Stimulated activated CD4-positive, alpha-beta T cell treated with anti-CD3 and anti-CD28 coated beads, Interleukin-12 subunit alpha, Interleukin-12 subunit beta, amount 100 ng/mL, for 4 hours (primary cell): ENCODE data around the gene NRCAM.

Experiments
- DNase-seq: peaks from one replicate; pipeline ENCODE4 v3.0.0-alpha.2; 2020

NRCAM gene

DNA sequence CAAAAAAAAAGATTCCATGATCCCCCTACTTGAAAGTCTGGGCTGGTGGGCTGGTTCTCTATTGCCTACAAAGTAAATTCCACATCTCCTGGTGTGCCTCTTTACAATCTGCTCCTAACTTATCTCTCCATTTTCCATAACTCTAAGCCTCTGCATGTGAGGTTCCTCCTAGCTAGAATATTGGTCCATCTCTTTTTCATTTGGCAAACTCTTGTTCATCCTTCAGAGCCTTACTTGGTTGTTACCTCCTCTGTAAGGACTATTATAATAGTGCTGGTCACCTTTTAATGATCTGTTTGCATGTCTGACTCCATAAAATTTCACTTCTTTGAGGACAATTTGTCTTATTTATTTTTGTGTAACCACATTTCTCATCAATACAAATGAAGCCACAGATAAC is 1.6 kb upstream of the NRCAM start:
- no peak for DNase-seq

DNA sequence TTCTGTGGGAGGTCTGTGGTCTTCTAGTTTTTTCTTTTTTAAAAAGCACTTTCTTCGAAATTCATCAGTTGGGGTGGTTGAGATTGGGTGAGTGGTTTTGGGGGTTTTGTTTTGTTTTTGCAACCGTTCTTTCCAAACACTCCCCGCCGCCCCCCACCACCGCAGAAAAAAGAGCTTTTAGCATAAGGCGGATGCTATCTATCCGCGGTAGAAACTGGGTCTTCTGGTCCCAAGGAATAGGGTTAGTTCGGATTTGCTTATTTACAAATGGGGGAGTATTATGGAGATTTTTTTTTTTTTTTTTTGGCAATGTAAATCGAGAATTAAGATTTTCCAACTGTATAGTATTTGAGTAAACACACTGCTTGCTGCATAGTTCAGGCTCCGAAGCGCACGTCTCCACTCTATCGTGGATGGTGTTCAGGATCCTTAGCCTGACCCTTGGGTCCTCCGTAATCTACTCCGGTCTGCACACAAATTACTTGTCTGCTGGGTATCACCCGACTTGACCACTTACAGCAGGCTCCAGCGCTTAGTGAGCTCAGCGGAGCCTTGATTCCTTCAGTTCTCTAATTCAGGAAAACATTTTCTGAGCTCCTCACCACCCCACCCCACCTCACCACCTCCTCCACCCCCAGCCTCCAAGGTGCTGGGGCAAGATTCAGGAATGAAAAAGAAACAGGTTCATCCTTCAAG is 757 bp upstream of the NRCAM start:
- DNase-seq, result no peak

DNA sequence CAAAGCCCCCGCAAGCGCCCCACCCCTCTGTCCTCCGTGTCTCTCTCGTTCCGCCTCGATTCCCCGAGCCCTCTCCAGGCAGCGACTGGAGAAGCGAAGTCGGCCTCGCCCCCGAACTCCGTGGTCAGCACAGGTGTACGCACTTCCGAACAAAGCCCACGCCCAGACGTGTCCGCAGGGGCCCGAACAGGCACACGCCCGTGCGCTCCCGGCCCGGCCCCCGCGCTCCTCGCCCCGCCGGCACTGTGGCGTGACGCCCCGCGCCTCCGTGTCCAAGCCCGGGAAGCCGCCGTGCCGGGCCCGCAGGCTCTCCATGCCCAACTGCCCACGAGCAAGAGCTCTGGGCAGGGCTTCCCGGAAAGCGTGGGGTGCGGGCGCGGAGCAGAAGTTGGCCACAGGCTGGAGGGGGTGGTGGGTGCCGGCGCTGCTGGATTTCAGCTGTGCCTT is 662 bp downstream of the NRCAM start:
- DNase-seq, result no peak

DNA sequence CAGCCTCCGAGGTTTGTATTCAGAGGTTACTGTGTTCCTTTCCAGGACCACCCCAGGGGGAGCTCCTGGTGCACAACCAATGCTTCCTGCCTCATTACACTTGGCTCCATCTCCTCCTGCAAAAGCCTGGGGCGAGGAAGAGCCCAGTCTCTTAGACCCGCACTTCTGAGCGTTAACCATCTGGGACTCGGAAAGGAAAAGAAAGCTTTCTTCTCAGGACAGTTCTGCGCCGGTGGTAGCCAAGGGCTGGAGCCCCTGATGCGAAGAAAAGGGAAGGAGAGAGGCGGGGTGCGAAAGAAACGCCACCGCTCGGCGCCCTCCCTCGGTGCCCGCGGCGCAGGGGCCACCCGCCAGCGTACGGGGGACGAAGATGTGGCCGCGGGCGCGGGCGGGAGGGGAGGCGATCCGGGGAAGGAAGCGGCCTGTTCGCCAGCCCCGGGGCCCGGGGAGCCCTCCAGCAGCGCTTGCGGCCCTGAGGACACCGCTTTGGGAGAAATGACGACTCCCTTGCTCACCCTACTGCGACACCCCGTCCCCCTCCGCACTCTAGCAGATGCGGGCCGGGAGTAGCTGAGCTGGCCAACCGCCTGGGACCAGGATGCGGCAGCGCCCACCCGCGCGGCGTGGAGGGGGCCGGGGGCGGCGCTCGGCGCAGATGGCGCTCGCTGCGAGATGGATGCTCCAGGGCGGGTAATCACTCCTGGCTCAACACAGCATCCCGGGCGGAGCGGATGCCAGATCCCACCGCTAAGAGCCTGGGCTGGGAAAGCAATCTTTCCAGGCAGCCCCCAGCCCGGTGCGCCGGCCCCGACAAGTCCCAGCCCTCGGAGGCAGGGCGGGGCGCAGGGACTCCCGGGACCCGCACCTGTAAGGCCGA is 1.3 kb downstream of the NRCAM start:
- DNase-seq, result peak; percentile 4

DNA sequence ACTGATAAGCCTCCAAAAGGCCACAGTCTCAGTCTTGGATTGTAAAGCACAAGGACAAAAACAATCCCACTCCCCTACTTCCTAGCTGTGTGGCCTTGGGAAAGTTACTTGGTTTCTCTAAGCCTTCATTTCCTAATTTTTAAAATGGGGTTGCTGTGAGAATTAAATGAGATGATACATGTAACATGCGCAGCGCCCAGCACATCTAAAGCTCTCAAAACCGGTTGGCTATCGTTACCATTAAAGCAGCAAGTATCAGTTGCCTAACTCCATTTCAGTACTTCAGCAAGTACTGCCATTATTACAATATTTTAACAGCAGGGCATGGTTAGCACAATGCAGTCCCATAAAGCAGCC is 1.9 kb downstream of the NRCAM start:
- DNase-seq, result no peak

DNA sequence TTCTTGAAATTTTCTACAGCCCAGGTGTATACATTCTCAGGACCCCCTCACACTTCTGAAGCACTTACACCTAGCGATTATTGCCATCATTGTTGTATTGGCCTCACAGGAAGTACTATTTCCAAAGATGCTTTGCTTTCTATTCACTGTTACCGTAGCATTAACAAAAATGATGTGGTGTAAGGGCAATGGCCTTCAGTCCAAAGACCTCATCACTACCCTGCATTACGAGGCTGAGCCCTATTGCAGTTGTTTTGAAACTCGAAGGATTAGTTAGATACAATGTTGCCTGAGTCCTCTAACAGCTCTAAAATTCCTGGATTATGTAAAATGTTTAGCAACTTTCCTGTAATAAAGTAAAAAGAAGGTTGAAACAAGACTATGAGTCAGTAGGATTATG is 2.9 kb downstream of the NRCAM start:
- no peak for DNase-seq

DNA sequence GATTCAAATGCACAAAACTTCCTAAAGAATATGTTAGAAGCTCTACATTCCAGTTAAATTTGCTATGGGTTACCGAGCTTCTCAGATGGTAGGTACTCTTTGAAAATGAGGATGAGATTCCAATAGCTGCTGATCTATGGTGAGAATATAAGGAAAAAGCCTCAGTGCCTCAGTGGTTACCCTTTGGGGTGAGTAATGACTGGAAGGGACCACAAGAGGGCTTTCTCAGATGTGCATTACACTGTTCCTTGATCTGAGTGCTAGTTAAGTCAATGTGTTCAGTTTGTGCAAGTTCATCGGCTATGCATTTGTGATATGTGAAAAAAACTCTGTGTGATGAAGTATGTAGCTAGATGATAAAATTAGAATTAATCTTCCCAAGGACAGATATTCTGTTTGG is 3.5 kb downstream of the NRCAM start:
- DNase-seq, result no peak

DNA sequence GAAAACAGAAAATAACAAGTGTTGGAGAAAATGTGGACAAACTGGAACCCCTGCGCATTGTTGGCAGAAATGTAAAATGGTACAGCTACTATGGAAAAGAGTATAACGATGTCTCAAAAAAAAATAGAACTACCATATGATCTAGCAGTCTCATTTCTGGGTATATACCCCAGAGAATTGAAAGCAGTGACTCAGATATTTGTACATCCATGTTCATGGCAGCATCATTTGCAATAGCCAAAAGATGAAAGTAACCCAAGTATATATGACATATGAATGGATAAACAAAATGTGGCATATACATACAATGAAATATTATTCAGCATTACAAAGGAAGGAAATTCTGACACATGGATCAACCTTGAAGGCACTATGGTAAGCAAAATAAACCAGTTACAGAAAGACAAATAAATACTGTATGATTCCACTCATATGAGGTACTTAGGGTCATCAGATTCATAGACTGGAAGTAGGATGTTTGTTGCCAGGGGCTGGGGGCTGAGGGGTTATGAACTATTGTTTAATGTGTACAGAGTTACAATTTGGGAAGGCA is 4.9 kb downstream of the NRCAM start:
- no peak for DNase-seq

DNA sequence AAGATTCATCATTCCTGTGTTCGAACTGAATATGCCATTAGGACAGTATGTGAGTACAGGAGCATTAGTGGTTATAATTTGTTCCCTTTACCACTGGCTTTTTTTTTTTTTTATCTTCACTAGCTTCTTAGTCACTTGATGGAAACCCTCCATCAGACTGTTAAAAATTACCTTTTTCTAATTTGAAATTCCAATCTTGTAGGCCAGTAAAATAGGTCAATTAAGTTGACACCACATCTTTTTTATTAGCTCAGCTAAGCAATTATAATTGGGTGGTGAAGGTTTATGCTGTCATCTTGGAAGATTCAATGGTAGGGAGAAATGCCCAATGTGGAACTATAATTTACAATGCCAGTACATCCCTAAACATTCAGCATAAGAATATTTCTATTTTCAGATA is 6.1 kb downstream of the NRCAM start:
- DNase-seq, result no peak

DNA sequence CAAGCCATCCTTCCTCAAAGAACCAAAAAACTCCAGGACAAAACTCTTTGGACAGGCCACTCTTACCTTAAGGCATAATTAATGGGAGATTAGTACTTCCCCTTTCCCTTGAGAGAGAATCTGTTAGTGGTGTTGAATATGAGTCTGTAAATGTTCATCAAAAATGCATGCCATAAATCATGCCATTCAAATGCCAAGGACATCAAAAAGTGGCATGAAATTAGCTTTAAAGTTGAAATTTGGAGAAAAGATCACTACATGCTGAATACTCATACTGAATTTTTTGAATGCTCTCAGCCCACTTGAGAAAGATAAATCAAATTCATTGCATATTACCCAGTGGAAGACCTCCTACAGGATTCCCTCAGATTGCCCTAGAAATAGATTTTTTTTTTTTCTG is 6.7 kb downstream of the NRCAM start:
- DNase-seq, result no peak

DNA sequence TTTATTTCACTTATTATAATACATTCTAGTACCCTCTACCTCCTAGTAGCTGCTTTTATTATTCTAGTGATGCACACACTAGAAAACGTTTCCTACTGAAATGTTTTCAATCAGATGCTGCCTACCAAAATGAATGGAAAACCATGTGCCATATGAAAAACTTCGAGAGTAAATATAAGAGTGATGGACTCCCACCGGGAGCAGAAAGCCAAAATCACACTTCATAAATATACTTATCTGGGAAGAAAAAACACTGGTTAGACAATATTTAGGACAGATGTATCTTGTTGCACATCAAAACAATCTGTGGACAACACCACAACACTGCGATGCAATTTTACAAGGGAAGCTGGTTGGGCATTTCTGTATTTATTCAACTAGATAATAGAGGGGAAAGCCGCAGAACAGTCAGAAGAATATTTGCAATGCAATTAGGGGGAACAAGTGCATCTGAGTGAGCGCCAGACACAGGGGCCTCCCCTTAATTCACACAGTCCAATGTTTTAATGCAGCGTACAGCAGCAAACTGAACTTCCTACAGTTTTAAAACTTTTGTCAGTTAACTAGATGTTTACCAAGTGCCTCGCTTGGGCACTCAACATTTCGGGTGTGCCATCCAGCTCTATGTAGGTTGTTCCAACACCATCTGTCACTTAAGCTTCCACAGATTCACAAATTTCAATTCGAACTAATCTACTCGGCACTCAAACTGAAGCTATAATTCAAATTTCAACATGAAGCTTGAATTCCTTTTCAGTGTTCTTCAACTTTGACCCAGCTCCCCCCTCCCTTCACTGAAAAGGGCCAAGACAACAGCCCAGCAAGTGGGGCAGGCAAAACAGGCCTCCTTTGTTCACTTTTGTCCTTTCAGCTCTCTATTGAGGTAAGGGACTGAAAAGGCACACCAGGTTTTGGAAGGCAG is 7.4 kb downstream of the NRCAM start:
- DNase-seq, result no peak

DNA sequence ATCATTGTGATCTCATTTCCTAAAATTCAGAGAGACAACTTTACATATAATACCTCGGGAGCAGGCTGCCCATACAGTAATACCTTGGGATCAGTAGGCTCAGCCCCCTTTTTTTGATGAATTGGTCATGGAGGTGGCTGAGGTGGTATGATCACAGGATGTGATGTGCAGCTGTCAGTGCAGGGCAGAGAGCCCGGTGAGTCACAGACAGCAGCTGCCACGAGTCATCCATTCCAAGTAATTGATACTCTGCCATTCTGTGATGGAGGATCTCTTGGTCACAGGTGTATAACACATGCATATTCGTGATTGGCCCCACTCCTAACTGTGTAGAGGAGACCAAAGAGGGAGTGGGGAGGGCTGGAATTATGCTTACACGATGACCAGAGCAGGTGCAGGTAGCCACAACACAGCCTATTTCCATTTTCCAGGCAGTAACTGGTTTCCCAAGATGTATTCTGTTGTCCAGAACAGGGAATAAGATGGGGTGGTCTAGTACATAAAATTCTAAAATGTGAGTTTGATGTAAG is 14.1 kb downstream of the NRCAM start:
- DNase-seq, result no peak

DNA sequence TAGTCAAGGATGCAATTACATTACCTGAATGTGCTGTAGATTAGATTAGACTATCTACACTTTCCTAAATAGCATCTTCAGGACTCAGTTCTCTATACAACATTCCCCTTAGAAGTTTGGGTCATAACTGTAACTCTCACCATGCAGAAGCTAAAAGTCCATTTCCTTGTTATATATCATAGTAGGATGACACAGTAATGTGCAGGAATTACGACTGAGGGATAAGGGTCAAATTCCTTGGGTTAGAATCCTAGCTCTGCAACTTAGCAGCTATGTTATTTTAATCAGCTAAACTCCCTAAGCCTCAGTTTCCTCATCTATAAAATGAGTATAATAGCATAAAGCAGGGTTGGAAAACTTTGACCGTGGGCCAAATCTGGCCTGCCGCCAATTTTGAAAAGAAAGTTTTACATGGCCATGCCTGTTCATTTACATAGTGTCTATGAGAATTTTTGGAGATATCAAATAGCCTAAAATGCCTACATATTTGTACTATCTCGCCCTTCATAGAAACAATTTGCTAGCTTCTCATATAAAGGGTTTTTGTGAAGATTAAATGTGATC is 14.8 kb downstream of the NRCAM start:
- DNase-seq, result no peak

DNA sequence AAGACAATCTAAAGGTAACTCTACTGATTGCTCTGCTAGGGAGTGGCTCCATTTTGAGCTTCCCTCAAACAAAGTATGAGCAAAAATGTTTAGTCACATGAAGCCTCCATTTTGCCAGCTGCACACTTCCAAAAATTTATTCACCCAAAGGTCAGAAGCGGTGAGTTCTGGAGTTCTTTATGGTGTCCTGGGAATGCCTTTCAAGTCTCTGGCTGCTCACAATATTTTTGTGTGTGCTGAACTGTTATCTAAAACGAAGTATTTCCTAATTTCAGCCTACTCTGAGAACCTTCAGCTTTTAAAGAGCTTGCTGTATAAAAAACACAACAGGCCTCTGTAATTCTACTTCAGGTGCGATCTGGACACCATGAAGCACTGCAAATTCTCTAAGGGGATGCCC is 15.6 kb downstream of the NRCAM start:
- no peak for DNase-seq

DNA sequence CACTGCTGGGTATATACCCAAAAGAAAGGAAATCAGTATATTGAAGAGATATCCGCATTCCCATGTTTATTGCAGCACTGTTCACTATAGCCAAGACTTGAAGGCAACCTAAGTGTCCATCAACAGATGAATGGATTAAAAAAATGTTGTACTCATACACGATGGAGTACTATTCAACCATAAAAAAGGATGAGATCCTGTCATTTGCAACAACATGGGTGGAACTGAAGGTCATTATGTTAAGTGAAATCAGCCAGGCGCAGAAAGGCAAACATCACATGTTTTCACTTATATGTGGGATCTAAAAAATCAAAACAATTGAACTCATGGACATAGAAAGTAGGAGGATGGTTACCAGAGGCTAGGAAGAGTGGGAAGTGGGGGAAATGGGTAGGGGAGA is 19.3 kb downstream of the NRCAM start:
- no peak for DNase-seq

DNA sequence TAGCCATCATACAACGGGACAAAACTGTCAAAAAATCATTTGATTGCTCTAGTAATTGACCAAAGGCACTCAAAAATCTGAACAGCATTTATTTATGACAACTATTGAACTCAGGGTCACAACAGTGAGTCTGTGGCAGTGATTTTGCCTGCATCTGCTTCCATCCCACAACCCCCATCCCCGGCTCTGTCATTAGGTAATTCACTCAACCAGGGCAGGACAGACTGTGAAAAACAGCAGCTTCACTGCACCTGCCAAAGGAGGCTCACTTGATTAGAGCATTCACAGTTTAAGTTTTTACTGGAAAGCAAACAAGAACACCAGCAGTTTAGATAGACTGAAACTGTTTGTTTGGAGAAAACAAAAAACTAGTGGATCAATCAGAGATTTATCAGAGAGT is 22.2 kb downstream of the NRCAM start:
- no peak for DNase-seq

DNA sequence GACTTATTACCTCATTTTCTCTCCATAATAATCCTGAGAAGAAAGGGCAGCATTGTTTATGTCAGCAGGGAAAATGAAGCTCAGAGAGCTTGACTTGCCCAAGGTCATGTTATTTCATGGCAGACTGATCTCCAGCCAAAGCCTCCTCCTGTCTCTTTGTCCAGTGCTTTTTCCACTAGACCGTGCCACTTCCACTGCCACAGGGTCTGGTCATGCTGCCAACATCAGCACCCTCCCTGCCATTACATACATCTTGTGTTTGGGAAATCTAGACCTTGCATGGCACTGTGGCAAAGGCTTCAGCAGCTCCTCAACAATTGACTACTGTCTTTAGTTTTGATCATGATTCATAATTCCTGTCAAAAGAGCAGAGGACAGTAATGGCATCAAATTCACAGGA is 25.1 kb downstream of the NRCAM start:
- no peak for DNase-seq

DNA sequence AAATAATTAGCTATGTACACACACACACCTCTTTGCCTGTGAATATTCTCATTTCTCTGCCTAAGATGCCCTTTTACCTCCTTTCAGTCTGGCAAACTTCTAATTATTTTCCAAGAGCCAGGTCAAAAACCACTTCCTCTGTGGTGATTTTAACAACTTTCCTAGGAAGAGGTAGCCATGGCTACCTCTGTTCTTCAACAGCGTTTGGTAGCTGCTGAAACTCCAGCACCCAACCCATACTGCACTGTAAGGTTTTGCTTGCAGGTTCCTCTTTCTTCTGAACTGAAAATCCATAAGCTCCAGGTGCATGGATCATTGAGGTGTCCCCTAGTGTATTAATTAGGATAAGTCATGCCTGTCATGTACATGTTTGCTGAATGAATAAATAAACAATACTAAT is 25.6 kb downstream of the NRCAM start:
- DNase-seq, result no peak

DNA sequence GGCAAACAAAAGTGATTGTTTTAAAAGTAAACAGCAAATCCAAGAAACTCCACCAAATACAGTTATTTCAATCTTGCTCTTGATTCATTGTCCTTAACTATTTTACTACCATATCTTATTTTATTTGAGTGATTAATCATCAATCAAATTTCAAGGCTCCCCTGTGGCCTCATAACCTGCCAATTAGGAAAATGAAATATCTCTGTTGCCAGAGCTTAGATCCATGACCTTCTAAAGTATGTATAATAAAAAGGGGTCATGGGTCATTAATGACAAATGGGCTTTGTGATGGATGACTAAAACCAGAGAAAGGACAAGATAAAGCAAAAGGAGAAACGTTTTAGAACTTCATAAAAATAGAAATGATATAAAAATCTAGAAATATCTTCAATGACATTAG is 28.5 kb downstream of the NRCAM start:
- no peak for DNase-seq

DNA sequence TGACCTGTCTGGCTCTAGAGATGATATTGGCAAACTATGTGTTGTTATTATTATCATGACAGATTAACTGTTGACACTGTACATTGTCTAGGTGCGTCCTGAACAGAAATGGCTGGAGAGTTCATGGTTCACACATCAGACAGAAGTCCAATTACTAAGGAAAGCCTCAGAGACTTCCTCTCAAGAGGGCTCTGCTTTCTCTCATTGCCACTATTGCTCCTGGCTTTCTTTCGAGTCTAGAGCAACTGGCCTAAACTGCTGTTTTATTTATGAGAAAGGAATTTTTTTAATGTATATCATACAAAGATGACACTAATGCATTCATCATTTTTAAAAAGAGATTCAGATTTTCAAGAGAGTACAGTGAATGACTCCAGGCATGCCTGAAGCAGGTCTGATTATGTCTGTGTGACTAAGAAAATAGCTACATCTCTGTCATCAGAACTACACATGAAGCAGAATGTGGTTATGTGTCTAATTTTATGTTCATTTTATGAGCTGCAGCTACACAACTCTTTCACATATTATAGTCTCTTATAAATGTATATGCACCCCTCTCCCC is 30.4 kb downstream of the NRCAM start:
- DNase-seq, result no peak

DNA sequence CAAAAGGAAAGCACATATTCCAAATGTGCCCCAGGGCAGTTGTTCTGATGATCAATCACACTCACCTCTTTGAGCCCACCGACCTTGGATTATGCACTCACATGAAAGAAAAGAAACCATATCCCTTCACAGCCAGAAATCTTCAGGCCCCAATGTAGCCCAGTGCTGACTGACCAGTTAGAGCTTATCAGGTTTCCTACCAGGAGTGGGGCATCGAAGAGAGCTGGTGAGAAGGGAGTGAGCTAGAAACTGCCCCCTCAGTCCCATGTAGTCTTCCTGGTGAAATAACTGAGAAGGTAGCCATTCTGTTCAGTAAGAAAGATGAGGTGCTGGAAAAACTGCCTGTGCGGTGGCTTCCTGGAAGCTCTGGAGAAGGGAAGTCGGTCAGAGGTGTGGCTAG is 32.2 kb downstream of the NRCAM start:
- no peak for DNase-seq
